GM12873 (cell line): ENCODE results near the gene GYPA.

Source experiments
- CTCF ChIP-seq: IDR thresholded peaks from 2 replicates; pipeline ENCODE4 v1.5.1; 2012; ENCODE audit warnings: low read depth, mild to moderate bottlenecking, moderate library complexity, low read length, control low read depth; ENCODE audit not compliant: insufficient read depth; ENCODE audit errors: missing control alignments

Gene GYPA

GRCh38 chr4:144178414-144178813, 37.9 kb upstream of the GYPA start:
- no peak for TF ChIP-seq CTCF

GRCh38 chr4:144176476-144176875, 36.0 kb upstream of the GYPA start:
- no peak for TF ChIP-seq CTCF

GRCh38 chr4:144174401-144175067, 34.0 kb upstream of the GYPA start:
- TF ChIP-seq CTCF: peak; percentile 34

- no peak for TF ChIP-seq CTCF
Observed at GRCh38 chr4:144171697-144172096, 31.2 kb upstream of the GYPA start.

- TF ChIP-seq CTCF: no peak
Observed at GRCh38 chr4:144169211-144169610, 28.7 kb upstream of the GYPA start.

- no peak for TF ChIP-seq CTCF
Observed at GRCh38 chr4:144154044-144154443, 13.5 kb upstream of the GYPA start.

- peak; percentile 66 for TF ChIP-seq CTCF
Observed at GRCh38 chr4:144142690-144143326, 2.3 kb upstream of the GYPA start.
